Activated T-helper 17 cell treated with anti-CD3 and anti-CD28 coated beads, Interleukin-2, amount 50 U/mL, for 72 hours (primary cell): ENCODE results near the gene KIAA0930. TPM values are rescaled to one million over a fixed set of nuclear protein-coding genes. Genes with fewer than 3 reads are reported as not detected.

Experiments
- ATAC-seq: fragments of 150-1000 bp; cut with Tn5 transposase; replicated peaks from 2 replicates; pipeline ENCODE4 v1.10.0; 2021; ENCODE audit warnings: mild to moderate bottlenecking, moderate library complexity
- H3K27ac Mint-ChIP-seq: one replicate; pipeline ENCODE4 v1.8.0; 2022; ENCODE audit warnings: mixed read lengths
- H3K27me3 Mint-ChIP-seq: one replicate; pipeline ENCODE4 v1.8.0; 2022; ENCODE audit warnings: mixed read lengths
- H3K36me3 Mint-ChIP-seq: one replicate; pipeline ENCODE4 v1.8.0; 2022; ENCODE audit warnings: low read depth, mild to moderate bottlenecking, mixed read lengths
- H3K4me1 Mint-ChIP-seq: one replicate; pipeline ENCODE4 v1.8.0; 2022; ENCODE audit warnings: mixed read lengths
- H3K4me3 Mint-ChIP-seq: one replicate; pipeline ENCODE4 v1.8.0; 2022; ENCODE audit warnings: mild to moderate bottlenecking, mixed read lengths
- H3K9me3 Mint-ChIP-seq: one replicate; pipeline ENCODE4 v1.8.0; 2022; ENCODE audit warnings: mixed read lengths
- total RNA-seq, 2 donors: library from RNA; stranded (reverse); gene quantifications; one replicate each; pipeline ENCODE4 v1.2.3, GENCODE V29; 2022

The KIAA0930 gene
- total RNA-seq, 2 donors from 2014 or later: 8.7 to 24.1 TPM

- Mint-ChIP-seq H3K4me1 (no peaks in the 10 kb centered on the region), H3K9me3 (no peaks in the 10 kb centered on the region), H3K27me3 (no peaks in the 10 kb centered on the region), H3K4me3 (no peak overlapping the region), H3K27ac (no peak overlapping the region), H3K36me3 (no peaks in the 10 kb centered on the region)
- no peak for ATAC-seq
Observed at GRCh38 chr22:45235851-45236342, 4.8 kb downstream of the KIAA0930 start.

- H3K27ac Mint-ChIP-seq: no peak overlapping the region
- no peak overlapping the region for H3K4me3 Mint-ChIP-seq
- H3K9me3 Mint-ChIP-seq: no peaks in the 10 kb centered on the region
- peak; percentile 42 for ATAC-seq
- H3K36me3 Mint-ChIP-seq: no peaks in the 10 kb centered on the region
- no peaks in the 10 kb centered on the region for H3K4me1 Mint-ChIP-seq
- H3K27me3 Mint-ChIP-seq: no peaks in the 10 kb centered on the region
Observed at GRCh38 chr22:45235101-45235777, 5.5 kb downstream of the KIAA0930 start.

GRCh38 chr22:45233827-45234226 lies 6.9 kb downstream of the KIAA0930 start:
- no peaks in the 10 kb centered on the region for H3K27me3 Mint-ChIP-seq
- no peaks in the 10 kb centered on the region for H3K36me3 Mint-ChIP-seq
- no peak for ATAC-seq
- no peaks in the 10 kb centered on the region for H3K4me1 Mint-ChIP-seq
- no peak overlapping the region for H3K4me3 Mint-ChIP-seq
- H3K27ac Mint-ChIP-seq: no peak overlapping the region
- H3K9me3 Mint-ChIP-seq: no peaks in the 10 kb centered on the region

GRCh38 chr22:45233386-45233785 lies 7.3 kb downstream of the KIAA0930 start:
- no peak for ATAC-seq
- H3K27me3 Mint-ChIP-seq: no peaks in the 10 kb centered on the region
- H3K27ac Mint-ChIP-seq: no peak overlapping the region
- H3K9me3 Mint-ChIP-seq: no peaks in the 10 kb centered on the region
- no peaks in the 10 kb centered on the region for H3K4me1 Mint-ChIP-seq
- no peaks in the 10 kb centered on the region for H3K36me3 Mint-ChIP-seq
- H3K4me3 Mint-ChIP-seq: no peak overlapping the region

- Mint-ChIP-seq H3K27ac (no peak overlapping the region), H3K4me3 (no peak overlapping the region), H3K27me3 (no peaks in the 10 kb centered on the region), H3K4me1 (no peaks in the 10 kb centered on the region), H3K36me3 (no peaks in the 10 kb centered on the region), H3K9me3 (no peaks in the 10 kb centered on the region)
- no peak for ATAC-seq
Observed at GRCh38 chr22:45231293-45231692, 9.4 kb downstream of the KIAA0930 start.

- H3K4me3 Mint-ChIP-seq: no peak overlapping the region
- H3K4me1 Mint-ChIP-seq: no peaks in the 10 kb centered on the region
- no peaks in the 10 kb centered on the region for H3K36me3 Mint-ChIP-seq
- ATAC-seq: no peak
- H3K9me3 Mint-ChIP-seq: no peaks in the 10 kb centered on the region
- no peak overlapping the region for H3K27ac Mint-ChIP-seq
- H3K27me3 Mint-ChIP-seq: no peaks in the 10 kb centered on the region
Observed at GRCh38 chr22:45230026-45230721, 10.5 kb downstream of the KIAA0930 start.

- H3K4me1 Mint-ChIP-seq: no peaks in the 10 kb centered on the region
- H3K27ac Mint-ChIP-seq: no peak overlapping the region
- H3K4me3 Mint-ChIP-seq: no peak overlapping the region
- ATAC-seq: no peak
- no peaks in the 10 kb centered on the region for H3K9me3 Mint-ChIP-seq
- H3K36me3 Mint-ChIP-seq: no peaks in the 10 kb centered on the region
- no peaks in the 10 kb centered on the region for H3K27me3 Mint-ChIP-seq
Observed at GRCh38 chr22:45229181-45229580, 11.5 kb downstream of the KIAA0930 start.

- ATAC-seq: no peak
- Mint-ChIP-seq H3K36me3 (no peaks in the 10 kb centered on the region), H3K9me3 (no peaks in the 10 kb centered on the region), H3K27me3 (no peaks in the 10 kb centered on the region), H3K27ac (no peak overlapping the region), H3K4me3 (no peak overlapping the region), H3K4me1 (no peaks in the 10 kb centered on the region)
Observed at GRCh38 chr22:45228401-45228754, 12.3 kb downstream of the KIAA0930 start.

- Mint-ChIP-seq H3K27me3 (no peaks in the 10 kb centered on the region), H3K9me3 (no peaks in the 10 kb centered on the region), H3K4me3 (no peak overlapping the region), H3K27ac (no peak overlapping the region), H3K4me1 (peaks cover 3% of the 10 kb centered on the region), H3K36me3 (no peaks in the 10 kb centered on the region)
- ATAC-seq: no peak
Observed at GRCh38 chr22:45227645-45228400, 12.9 kb downstream of the KIAA0930 start.

GRCh38 chr22:45226503-45227186 lies 14.0 kb downstream of the KIAA0930 start:
- Mint-ChIP-seq H3K27ac (no peak overlapping the region), H3K4me3 (no peak overlapping the region), H3K9me3 (no peaks in the 10 kb centered on the region), H3K36me3 (no peaks in the 10 kb centered on the region), H3K4me1 (peaks cover 9% of the 10 kb centered on the region), H3K27me3 (no peaks in the 10 kb centered on the region)
- ATAC-seq: no peak

- Mint-ChIP-seq H3K9me3 (no peaks in the 10 kb centered on the region), H3K27me3 (no peaks in the 10 kb centered on the region), H3K4me1 (peaks cover 9% of the 10 kb centered on the region), H3K36me3 (no peaks in the 10 kb centered on the region), H3K27ac (no peak overlapping the region), H3K4me3 (no peak overlapping the region)
- ATAC-seq: no peak
Observed at GRCh38 chr22:45225732-45226502, 14.8 kb downstream of the KIAA0930 start.

GRCh38 chr22:45224988-45225731 lies 15.5 kb downstream of the KIAA0930 start:
- H3K27me3 Mint-ChIP-seq: no peaks in the 10 kb centered on the region
- H3K4me1 Mint-ChIP-seq: peaks cover 9% of the 10 kb centered on the region
- H3K27ac Mint-ChIP-seq: no peak overlapping the region
- no peak overlapping the region for H3K4me3 Mint-ChIP-seq
- no peaks in the 10 kb centered on the region for H3K9me3 Mint-ChIP-seq
- ATAC-seq: no peak
- H3K36me3 Mint-ChIP-seq: no peaks in the 10 kb centered on the region

GRCh38 chr22:45224331-45224730 lies 16.4 kb downstream of the KIAA0930 start:
- Mint-ChIP-seq H3K4me1 (peaks cover 10% of the 10 kb centered on the region), H3K9me3 (no peaks in the 10 kb centered on the region), H3K4me3 (no peak overlapping the region), H3K36me3 (no peaks in the 10 kb centered on the region), H3K27me3 (no peaks in the 10 kb centered on the region), H3K27ac (peak overlapping the region; percentile 45)
- ATAC-seq: no peak
